ENCODE results near the gene ANGPT4.

ANGPT4 gene

GRCh38 chr20:916125-916799 is at the start of gene ANGPT4:
ANGPT4 (minus strand) TSS chr20:916334; CDS start chr20:916214, 120 bp downstream.
- DNase-seq (ENCODE audit: extremely low read depth, insufficient read length), result no peak
- Histone ChIP-seq H3K27me3 (replicated peaks; ENCODE audit: control insufficient read depth, insufficient read depth, low read length) (peaks cover 3% of the 10 kb centered on the region), H3K4me3 (replicated peaks; ENCODE audit: low read depth, low read length) (no peak within 1 kb of the TSS), H3K36me3 (ENCODE audit: control insufficient read depth, insufficient read depth, low read length) (no peaks in the 10 kb centered on the region)
- TF ChIP-seq, protein P1, sequence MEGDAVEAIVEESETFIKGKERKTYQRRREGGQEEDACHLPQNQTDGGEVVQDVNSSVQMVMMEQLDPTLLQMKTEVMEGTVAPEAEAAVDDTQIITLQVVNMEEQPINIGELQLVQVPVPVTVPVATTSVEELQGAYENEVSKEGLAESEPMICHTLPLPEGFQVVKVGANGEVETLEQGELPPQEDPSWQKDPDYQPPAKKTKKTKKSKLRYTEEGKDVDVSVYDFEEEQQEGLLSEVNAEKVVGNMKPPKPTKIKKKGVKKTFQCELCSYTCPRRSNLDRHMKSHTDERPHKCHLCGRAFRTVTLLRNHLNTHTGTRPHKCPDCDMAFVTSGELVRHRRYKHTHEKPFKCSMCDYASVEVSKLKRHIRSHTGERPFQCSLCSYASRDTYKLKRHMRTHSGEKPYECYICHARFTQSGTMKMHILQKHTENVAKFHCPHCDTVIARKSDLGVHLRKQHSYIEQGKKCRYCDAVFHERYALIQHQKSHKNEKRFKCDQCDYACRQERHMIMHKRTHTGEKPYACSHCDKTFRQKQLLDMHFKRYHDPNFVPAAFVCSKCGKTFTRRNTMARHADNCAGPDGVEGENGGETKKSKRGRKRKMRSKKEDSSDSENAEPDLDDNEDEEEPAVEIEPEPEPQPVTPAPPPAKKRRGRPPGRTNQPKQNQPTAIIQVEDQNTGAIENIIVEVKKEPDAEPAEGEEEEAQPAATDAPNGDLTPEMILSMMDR (IDR thresholded peaks at IDR 0.05; ENCODE audit: insufficient read depth, low read length, poor library complexity, severe bottlenecking), result no peak

GRCh38 chr20:963795-964194 is 47.7 kb upstream of the ANGPT4 start:
- Histone ChIP-seq H3K36me3 (ENCODE audit: control insufficient read depth, insufficient read depth, low read length) (no peaks in the 10 kb centered on the region), H3K4me3 (replicated peaks; ENCODE audit: low read depth, low read length) (no peak overlapping the region), H3K27me3 (replicated peaks; ENCODE audit: control insufficient read depth, insufficient read depth, low read length) (no peaks in the 10 kb centered on the region; the same call in 1 of the 2 replicates)
- no peak for DNase-seq (ENCODE audit: extremely low read depth, insufficient read length)
- TF ChIP-seq, protein P1 (IDR thresholded peaks at IDR 0.05; ENCODE audit: insufficient read depth, low read length, poor library complexity, severe bottlenecking), result no peak

GRCh38 chr20:962683-963082 is 46.5 kb upstream of the ANGPT4 start:
- no peak for DNase-seq (ENCODE audit: extremely low read depth, insufficient read length)
- no peak overlapping the region for H3K4me3 ChIP-seq (replicated peaks; ENCODE audit: low read depth, low read length)

DNA sequence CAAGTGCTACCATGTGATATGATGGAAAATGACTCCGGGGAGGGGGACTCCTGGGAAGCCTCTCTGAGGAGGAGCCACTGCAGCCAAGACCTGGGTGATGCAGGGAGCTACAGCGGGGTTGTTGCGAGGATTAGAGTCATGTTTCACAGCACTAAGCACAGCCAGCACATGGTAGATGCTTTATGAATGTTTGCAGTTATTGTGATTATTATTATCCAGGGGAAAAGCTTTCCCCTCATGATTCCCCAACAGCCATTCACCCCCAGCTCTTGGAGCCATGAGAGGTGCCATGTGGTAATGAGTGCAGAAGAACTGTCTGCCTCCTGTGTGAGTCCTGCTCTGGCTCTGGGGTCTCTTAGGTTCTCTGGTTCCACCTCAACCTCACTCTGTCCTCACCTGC is 46.1 kb upstream of the ANGPT4 start:
- TF ChIP-seq, protein P1 (IDR thresholded peaks at IDR 0.05; ENCODE audit: insufficient read depth, low read length, poor library complexity, severe bottlenecking), result no peak
- H3K36me3 ChIP-seq (ENCODE audit: control insufficient read depth, insufficient read depth, low read length), result no peaks in the 10 kb centered on the region
- no peak for DNase-seq (ENCODE audit: extremely low read depth, insufficient read length)
- H3K27me3 ChIP-seq (replicated peaks; ENCODE audit: control insufficient read depth, insufficient read depth, low read length), result no peaks in the 10 kb centered on the region; the same call in 1 of the 2 replicates
- H3K4me3 ChIP-seq (replicated peaks; ENCODE audit: low read depth, low read length), result no peak overlapping the region

More at GRCh38 chr20:962683-963082, 46.5 kb upstream of the ANGPT4 start:
- no peaks in the 10 kb centered on the region; the same call in 1 of the 2 replicates for H3K27me3 ChIP-seq (replicated peaks; ENCODE audit: control insufficient read depth, insufficient read depth, low read length)
- TF ChIP-seq, protein P1 (IDR thresholded peaks at IDR 0.05; ENCODE audit: insufficient read depth, low read length, poor library complexity, severe bottlenecking), result no peak
- no peaks in the 10 kb centered on the region for H3K36me3 ChIP-seq (ENCODE audit: control insufficient read depth, insufficient read depth, low read length)

DNA sequence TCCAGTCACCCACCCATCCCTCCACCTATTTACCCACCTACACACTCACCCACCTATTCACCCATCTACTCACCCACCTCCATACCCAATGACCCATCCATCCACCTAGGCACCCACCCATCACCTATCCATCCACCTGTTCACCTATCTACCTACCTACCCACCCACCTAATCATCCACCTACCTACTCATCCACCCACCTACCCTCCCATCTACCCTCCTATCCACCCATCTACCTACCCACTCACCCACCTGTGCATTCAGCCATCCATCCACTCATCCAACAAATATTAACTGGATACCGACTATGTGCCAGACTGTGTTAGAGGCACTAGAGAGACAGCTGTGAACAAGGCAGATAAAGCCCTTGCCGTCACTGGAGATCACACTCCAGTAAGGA is 45.6 kb upstream of the ANGPT4 start:
- H3K27me3 ChIP-seq (replicated peaks; ENCODE audit: control insufficient read depth, insufficient read depth, low read length), result no peaks in the 10 kb centered on the region; the same call in 1 of the 2 replicates

More for the DNA sequence above, 45.6 kb upstream of the ANGPT4 start:
- TF ChIP-seq, protein P1 (IDR thresholded peaks at IDR 0.05; ENCODE audit: insufficient read depth, low read length, poor library complexity, severe bottlenecking), result no peak
- H3K4me3 ChIP-seq (replicated peaks; ENCODE audit: low read depth, low read length), result no peak overlapping the region
- no peak for DNase-seq (ENCODE audit: extremely low read depth, insufficient read length)
- no peaks in the 10 kb centered on the region for H3K36me3 ChIP-seq (ENCODE audit: control insufficient read depth, insufficient read depth, low read length)
